HTERT RPE-1 (cell line): ENCODE measurements around the gene LRRC32.

ENCODE experiments used
- in situ Hi-C: fragments of 300-500 bp; cut with MboI; formaldehyde crosslinking; loops from 4 replicates; pipeline ENCODE4 v1.14.3; 2020; ENCODE audit warnings: low sequenced_read_pairs

Gene LRRC32

GRCh38 chr11:76700177-76701100, 29.9 kb upstream of the LRRC32 start:
- in situ Hi-C loops = no loop called here

- in situ Hi-C loops = no loop called here
These were observed 29.0 kb upstream of the LRRC32 start for GRCh38 chr11:76699451-76700091.

DNA sequence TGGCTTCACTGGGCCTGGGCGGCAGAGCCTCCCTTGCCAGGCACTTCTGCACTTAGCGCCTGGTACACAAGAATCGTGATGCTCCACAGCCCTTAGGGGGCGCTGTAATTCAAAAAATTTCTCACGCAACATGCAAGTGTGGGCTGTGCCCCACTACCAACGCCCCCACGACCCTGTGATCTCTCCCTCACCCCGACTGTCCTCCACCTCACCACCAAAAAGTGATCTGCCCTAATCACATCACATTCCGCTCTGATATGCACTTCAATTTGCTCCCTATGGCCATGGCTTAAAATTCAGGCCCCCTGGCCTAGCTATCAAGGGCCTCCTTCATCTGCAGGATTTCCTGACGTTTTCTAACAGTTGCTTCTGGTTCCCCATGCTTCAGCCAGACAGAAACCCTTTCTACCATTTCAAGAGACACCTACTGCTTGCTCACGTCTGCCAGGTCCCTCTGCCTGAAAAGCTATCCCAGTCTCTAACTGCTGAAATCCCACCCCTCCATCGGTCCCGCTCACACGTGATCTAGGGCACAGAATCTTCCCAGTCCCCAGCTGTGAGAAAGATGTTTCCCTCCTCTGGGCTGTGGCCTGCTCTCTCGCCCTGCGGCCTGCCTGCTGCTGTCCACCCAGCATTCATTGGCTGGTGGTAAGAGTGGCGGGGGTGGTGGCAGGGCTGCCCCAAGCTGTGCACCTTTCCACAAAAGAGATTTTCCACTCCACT, 27.9 kb upstream of the LRRC32 start:
- in situ Hi-C loops = no loop called here

DNA sequence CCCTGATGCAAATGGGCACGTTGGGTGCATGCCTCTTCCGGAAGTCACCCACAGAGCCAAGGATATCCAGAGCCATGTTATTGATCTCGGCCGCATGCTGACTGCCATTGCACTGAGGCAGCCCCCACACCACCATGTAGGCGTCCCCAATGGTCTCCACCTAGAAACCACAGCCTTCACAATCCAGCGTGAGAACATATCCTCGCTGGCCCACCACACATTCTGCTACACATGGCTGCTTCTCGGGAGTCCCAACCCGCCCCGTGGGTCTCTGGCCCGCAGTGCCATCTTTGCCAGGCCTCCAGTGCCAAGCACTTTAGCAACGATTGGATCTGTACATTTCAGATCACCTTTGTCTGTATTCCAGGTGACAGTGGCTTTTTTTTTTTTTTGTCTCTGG, 26.2 kb upstream of the LRRC32 start:
- in situ Hi-C loops = no loop called here

- in situ Hi-C loops = no loop called here
These were observed 25.2 kb upstream of the LRRC32 start for GRCh38 chr11:76695771-76696170.

DNA sequence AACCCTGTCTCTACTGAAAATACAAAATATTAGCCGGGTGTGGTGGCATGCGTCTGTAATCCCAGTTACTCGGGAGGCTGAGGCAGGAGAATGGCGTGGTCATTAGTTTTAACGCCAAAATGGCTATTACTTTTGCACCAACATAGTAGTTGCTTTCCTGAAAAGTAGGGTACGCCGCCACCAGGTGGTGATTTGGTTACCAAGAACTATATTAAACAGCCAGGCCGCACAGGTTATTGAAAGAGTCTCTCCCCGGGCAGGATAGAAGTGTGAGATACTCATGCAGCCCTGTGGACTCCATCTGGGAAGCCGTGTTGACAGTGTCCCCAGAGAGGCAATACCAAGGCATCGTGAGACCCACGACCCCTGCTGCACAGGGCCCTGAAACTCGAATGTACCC, 24.6 kb upstream of the LRRC32 start:
- in situ Hi-C loops = no loop called here

- in situ Hi-C loops = no loop called here
These were observed 24.1 kb upstream of the LRRC32 start for GRCh38 chr11:76694664-76695063.

DNA sequence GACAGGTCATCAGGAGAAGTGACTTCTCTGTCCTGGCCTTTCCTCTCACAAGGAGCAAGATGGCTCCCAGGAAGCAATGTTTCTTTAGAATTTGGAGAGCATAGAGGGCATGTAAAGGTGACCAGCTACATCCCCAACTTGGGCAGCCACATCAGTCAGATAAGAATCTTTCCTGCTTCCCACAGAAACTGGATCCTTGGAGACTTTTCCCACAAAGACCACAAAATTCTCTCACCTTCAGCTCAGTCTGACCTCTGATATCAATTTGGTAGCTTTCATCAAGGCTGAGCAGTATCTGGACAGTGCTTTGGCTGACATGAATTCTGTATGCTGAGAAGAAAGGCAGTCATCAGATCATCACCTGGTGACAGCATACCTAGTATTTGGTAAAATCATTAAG, 23.3 kb upstream of the LRRC32 start:
- in situ Hi-C loops = no loop called here

GRCh38 chr11:76692956-76693355, 22.4 kb upstream of the LRRC32 start:
- in situ Hi-C loops = no loop called here

GRCh38 chr11:76691655-76692054, 21.1 kb upstream of the LRRC32 start:
- in situ Hi-C loops = no loop called here

- in situ Hi-C loops = no loop called here
These were observed 20.2 kb upstream of the LRRC32 start for GRCh38 chr11:76690736-76691135.

DNA sequence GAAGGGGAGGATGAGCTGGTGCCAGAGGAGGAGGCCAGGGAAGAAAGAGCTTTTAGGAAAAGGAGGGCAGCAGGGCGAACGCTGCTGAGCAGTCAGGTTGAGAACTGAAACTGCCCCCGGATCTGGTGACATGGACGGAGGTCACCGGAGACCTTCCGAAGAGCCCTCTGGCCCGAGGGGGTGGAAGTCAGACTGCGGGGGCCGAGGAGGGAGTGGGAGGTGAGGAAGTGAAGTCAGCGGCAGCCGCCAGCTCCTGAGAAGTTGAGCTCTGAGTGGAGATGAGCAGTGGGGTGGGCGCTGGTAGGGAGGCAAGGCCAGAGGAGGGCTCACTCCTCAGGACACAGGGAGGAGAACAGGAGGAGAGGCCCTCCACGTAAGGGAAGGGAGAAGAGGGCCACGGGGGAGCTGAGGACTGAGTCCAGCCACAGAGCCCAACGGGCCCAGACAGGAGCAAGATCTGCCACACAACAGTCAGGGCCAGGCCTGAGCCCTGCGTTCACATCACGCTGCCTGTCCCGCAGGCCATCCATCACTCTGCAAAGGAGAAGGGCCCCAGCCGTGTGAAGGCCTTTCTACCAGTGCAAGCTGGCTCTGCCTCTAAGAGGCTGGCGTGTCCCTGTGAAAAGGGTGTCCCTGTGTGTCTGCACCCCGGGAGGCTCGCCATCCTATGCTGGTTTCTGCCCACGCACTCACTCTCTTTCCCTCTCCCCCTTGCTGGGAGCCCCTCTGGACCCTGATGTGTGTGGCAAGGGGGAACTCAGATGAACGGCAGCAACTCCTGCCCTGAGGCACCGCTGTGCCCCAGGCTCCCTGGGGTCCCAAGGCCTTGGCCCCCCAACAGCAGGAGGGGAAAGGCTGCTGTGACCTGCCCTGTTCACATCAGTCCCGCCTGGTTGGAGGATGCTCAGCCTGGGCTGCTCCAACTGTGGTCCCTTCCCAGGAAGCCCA, 19.0 kb upstream of the LRRC32 start:
- in situ Hi-C loops = no loop called here

GRCh38 chr11:76688146-76688545, 17.6 kb upstream of the LRRC32 start:
- in situ Hi-C loops = no loop called here

DNA sequence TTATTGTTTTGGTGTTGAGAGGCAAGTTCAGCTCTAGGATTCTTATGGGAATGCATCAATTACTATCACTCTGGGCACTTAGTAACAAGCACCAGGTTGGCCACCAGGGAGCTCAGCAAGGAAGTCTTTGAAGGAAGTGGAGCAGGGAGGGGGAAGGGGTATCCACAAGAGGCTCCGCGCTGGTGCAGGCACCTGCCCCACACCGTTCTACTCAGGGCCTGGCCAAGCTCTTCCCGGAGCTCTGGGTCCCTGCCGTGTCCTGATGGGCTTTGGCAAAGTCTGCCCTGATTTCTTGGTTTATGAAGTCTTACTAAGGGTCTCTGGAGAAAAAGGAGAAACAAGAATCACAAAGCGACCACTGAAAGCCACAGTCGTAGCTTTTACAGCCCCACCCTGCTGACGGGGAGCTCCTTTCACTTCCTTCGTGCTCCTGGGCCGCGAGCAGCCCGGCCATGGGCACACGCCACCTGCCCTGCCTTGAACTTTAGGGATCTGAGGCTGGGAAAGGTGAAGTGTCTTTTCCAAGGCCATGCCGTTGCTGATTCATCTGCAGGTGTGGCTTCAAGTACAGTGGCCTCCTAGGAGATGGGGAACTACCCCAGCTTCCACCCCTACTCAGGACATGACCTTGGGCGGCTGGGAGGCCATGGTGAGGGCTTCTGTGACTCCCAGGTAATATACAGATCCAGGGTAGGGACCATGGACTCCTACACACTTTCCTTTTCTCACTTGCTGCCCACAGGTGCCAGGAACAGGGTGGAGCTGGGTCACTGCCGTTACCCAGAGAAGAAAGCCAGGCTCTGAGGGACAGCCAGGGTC, 15.9 kb upstream of the LRRC32 start:
- in situ Hi-C loops = no loop called here

- in situ Hi-C loops = no loop called here
These were observed 15.3 kb upstream of the LRRC32 start for GRCh38 chr11:76685831-76686230.

DNA sequence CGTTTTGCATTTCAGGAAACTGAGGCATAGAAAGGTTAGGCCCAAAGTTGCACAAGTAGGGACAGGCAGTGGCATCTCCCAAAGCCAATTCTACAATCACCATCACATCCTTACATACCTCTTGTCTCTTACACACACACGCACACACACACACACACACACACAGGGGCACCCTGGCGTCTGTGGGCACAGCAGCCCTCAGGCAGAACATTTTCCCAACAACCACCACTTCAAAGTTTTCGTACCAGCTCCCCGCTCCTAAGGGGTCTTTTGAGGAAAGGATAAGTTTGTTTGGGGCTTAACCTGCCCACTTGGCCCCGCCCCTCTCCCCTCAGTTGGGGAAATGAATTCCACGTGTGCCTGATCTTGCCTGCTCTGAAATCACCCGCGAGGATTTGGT, 14.7 kb upstream of the LRRC32 start:
- in situ Hi-C loops = no loop called here

- in situ Hi-C loops = no loop called here
These were observed 14.0 kb upstream of the LRRC32 start for GRCh38 chr11:76684516-76684915.

DNA sequence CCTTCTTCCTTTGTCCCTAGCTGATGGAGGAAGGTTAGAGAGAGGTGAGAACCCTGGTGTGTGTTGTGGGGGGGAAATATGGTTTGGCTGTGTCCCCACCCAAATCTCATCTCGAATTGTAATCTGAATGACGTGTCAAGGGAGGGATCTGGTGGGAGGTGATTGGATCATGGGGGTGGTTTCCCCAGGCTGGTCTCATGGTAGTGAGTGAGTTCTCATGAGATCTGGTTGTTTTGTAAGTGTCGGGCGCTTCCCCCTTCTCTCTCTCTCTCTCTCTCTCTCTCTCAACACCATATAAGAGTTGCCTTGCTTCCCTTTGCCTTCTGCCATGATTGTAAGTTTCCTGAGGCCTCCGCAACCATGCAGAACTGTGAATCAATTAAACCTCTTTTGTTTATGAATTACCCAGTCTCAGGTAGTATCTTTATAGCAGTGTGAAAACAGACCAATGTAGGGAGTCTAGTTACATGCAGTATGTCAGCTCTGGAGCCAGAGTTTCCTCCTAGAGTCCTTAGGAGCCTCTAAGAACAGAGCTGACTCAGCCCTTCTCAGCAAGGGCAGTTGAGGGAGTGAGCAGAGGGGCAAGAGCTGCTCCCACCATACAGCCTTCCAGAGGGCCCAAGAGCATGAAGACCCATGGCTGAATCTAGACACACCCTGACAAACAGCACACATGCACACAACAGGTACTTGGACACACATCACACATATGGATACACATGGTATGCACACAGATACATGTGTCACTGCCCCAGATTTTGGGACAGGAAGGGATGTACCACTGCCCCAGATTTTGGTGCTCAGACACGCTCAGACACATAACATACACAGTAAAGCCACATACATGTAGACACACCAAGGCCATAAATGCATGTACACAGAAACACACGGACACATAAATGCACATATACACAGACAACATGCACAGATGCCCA, 12.9 kb upstream of the LRRC32 start:
- in situ Hi-C loops = no loop called here

DNA sequence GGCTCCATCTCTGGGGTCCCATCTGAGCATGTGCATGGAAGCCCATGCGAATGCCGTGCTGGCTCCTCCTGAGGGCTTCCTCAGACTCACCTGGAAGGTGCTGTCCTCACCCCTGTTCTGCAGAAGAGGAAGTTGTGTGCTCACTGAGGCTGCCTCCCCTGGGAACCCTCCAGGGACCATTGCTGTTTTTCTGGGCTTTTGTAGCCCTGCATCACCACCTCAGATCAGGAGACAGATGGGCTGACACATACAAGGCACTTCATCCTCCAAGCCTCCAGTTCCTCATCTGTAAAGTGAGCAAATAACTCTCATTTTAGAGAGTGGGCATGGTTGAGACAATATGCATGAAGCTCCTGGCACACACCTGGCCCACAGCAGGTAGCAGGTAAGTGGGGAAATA, 12.1 kb upstream of the LRRC32 start:
- in situ Hi-C loops = no loop called here
